ENCODE data around the gene DACH1. TPM values are rescaled to one million over a fixed set of nuclear protein-coding genes. Genes with fewer than 3 reads are reported as not detected.

The DACH1 gene
- total RNA-seq, 1 experiment from 2014 or later: 0.14 TPM

- no peak for DNase-seq
- Mint-ChIP-seq H3K36me3 (ENCODE audit: insufficient read depth, unreplicated experiment) (peaks cover 23% of the 10 kb centered on the region), H3K27ac (ENCODE audit: unreplicated experiment) (no peak overlapping the region), H3K9me3 (ENCODE audit: low read depth, unreplicated experiment) (no peaks in the 10 kb centered on the region), H3K27me3 (ENCODE audit: unreplicated experiment) (no peaks in the 10 kb centered on the region), H3K4me1 (ENCODE audit: low read depth, unreplicated experiment) (no peaks in the 10 kb centered on the region), H3K4me3 (ENCODE audit: low read depth, unreplicated experiment) (no peak overlapping the region)
- no peak for TF ChIP-seq CTCF (IDR thresholded peaks at IDR 0.05; ENCODE audit: unreplicated experiment)
- BruUV-seq (replicated peaks): no TSS peak
- CTCF ChIA-PET: no interaction called here
- intact Hi-C loops (cut with micrococcal nuclease; ENCODE audit: unreplicated experiment): no loop called here
Observed at GRCh38 chr13:71862459-71862943, 4.5 kb downstream of the DACH1 start.

GRCh38 chr13:71861769-71862458, 5.1 kb downstream of the DACH1 start:
- Mint-ChIP-seq H3K27me3 (ENCODE audit: unreplicated experiment) (no peaks in the 10 kb centered on the region), H3K4me1 (ENCODE audit: low read depth, unreplicated experiment) (no peaks in the 10 kb centered on the region), H3K27ac (ENCODE audit: unreplicated experiment) (no peak overlapping the region), H3K36me3 (ENCODE audit: insufficient read depth, unreplicated experiment) (peaks cover 17% of the 10 kb centered on the region), H3K9me3 (ENCODE audit: low read depth, unreplicated experiment) (no peaks in the 10 kb centered on the region), H3K4me3 (ENCODE audit: low read depth, unreplicated experiment) (no peak overlapping the region)
- CTCF ChIA-PET: no interaction called here
- no TSS peak for BruUV-seq (replicated peaks)
- TF ChIP-seq CTCF (IDR thresholded peaks at IDR 0.05; ENCODE audit: unreplicated experiment): no peak
- intact Hi-C loops (cut with micrococcal nuclease; ENCODE audit: unreplicated experiment): no loop called here
- DNase-seq: no peak

GRCh38 chr13:71860547-71861138, 6.4 kb downstream of the DACH1 start:
- no peak for DNase-seq
- Mint-ChIP-seq H3K4me1 (ENCODE audit: low read depth, unreplicated experiment) (no peaks in the 10 kb centered on the region), H3K9me3 (ENCODE audit: low read depth, unreplicated experiment) (no peaks in the 10 kb centered on the region), H3K36me3 (ENCODE audit: insufficient read depth, unreplicated experiment) (peaks cover 7% of the 10 kb centered on the region), H3K27ac (ENCODE audit: unreplicated experiment) (no peak overlapping the region), H3K27me3 (ENCODE audit: unreplicated experiment) (no peaks in the 10 kb centered on the region), H3K4me3 (ENCODE audit: low read depth, unreplicated experiment) (no peak overlapping the region)
- intact Hi-C loops (cut with micrococcal nuclease; ENCODE audit: unreplicated experiment): no loop called here
- no peak for TF ChIP-seq CTCF (IDR thresholded peaks at IDR 0.05; ENCODE audit: unreplicated experiment)
- BruUV-seq (replicated peaks): no TSS peak
- CTCF ChIA-PET: no interaction called here

- Mint-ChIP-seq H3K27me3 (ENCODE audit: unreplicated experiment) (no peaks in the 10 kb centered on the region), H3K4me3 (ENCODE audit: low read depth, unreplicated experiment) (no peak overlapping the region), H3K9me3 (ENCODE audit: low read depth, unreplicated experiment) (no peaks in the 10 kb centered on the region), H3K27ac (ENCODE audit: unreplicated experiment) (no peak overlapping the region), H3K36me3 (ENCODE audit: insufficient read depth, unreplicated experiment) (no peaks in the 10 kb centered on the region), H3K4me1 (ENCODE audit: low read depth, unreplicated experiment) (no peaks in the 10 kb centered on the region)
- CTCF ChIA-PET: no interaction called here
- no TSS peak for BruUV-seq (replicated peaks)
- TF ChIP-seq CTCF (IDR thresholded peaks at IDR 0.05; ENCODE audit: unreplicated experiment): no peak
- intact Hi-C loops (cut with micrococcal nuclease; ENCODE audit: unreplicated experiment): no loop called here
- DNase-seq: no peak
Observed at GRCh38 chr13:71858647-71859046, 8.4 kb downstream of the DACH1 start.

Data from Calu3 (cell line).